HepG2 (cell line): Measurements from ENCODE around the gene ASXL1. TPM values are rescaled to one million over a fixed set of nuclear protein-coding genes. Genes with fewer than 3 reads are reported as not detected.

ENCODE experiments used
- AFF4 ChIP-seq: sonication (generic); formaldehyde crosslinking; IDR thresholded peaks from 2 replicates; pipeline ENCODE4 v1.4.0; 2020; ENCODE audit warnings: missing genetic modification reagents
- AKNA ChIP-seq: sonication (generic); formaldehyde crosslinking; IDR thresholded peaks from 2 replicates; pipeline ENCODE4 v1.4.0; 2020; ENCODE audit warnings: missing genetic modification reagents, borderline replicate concordance
- ARID2 ChIP-seq: sonication (generic); formaldehyde crosslinking; IDR thresholded peaks from 2 replicates; pipeline ENCODE4 v1.8.1; 2022; ENCODE audit warnings: mild to moderate bottlenecking, missing genetic modification reagents, borderline replicate concordance
- HNF4G ChIP-seq, 2 experiments: sonication (generic) in 1 of 2; formaldehyde crosslinking in 1 of 2; IDR thresholded peaks; 2 replicates each; pipeline versions ENCODE4 v1.4.0 to v1.6.1; 2011 to 2020; ENCODE audit warnings: borderline replicate concordance in 2 of 2, low read depth in 2 of 2, mild to moderate bottlenecking in 2 of 2, low read length in 1 of 2, missing genetic modification reagents in 1 of 2, moderate library complexity in 1 of 2
- IKZF1 ChIP-seq: fragments of 450-650 bp; IDR thresholded peaks from 2 replicates; pipeline ENCODE4 v1.7.1; 2016
- MEIS1 ChIP-seq: sonication (generic); formaldehyde crosslinking; IDR thresholded peaks from 2 replicates; pipeline ENCODE4 v1.9.0; 2021; ENCODE audit warnings: mild to moderate bottlenecking, missing genetic modification reagents, moderate library complexity, borderline replicate concordance
- NBN ChIP-seq: fragments of 450-650 bp; conservative IDR thresholded peaks from 2 replicates; pipeline ENCODE4 v1.6.1; 2017
- SP4 ChIP-seq: sonication (generic); formaldehyde crosslinking; IDR thresholded peaks from 2 replicates; pipeline ENCODE4 v1.8.1; 2023; ENCODE audit warnings: mild to moderate bottlenecking, missing genetic modification reagents
- ZNF280D ChIP-seq: sonication (generic); formaldehyde crosslinking; IDR thresholded peaks from 2 replicates; pipeline ENCODE4 v1.5.1; 2020; ENCODE audit warnings: mild to moderate bottlenecking, missing genetic modification reagents
- ZNF460 ChIP-seq: sonication (generic); formaldehyde crosslinking; IDR thresholded peaks from 2 replicates; pipeline ENCODE4 v1.5.1; 2020; ENCODE audit warnings: missing genetic modification reagents, mild to moderate bottlenecking, borderline replicate concordance
- ZNF780A ChIP-seq: sonication (generic); formaldehyde crosslinking; IDR thresholded peaks from 2 replicates; pipeline ENCODE4 v1.8.0; 2022; ENCODE audit warnings: mild to moderate bottlenecking, missing genetic modification reagents, moderate library complexity
- polyA plus RNA-seq, 8 experiments: library from polyadenylated mRNA; depleted of rRNA in 3 of 8; stranded (reverse) in 7 of 8; unstranded in 1 of 8; fragments of >200 nt; fragmentation: Illumina TruSeq in 4 of 8; extraction: Trizol in 4 of 8; gene quantifications; 2 replicates each; pipeline versions ENCODE4 v1.2.1 to v1.2.3, GENCODE V29; 2011 to 2016; ENCODE audit warnings: low read depth in 4 of 8, missing spikeins in 1 of 8, mixed read lengths in 1 of 8; ENCODE audit not compliant: insufficient read depth in 1 of 8
- total RNA-seq, 5 experiments: library from RNA; depleted of rRNA; stranded (reverse); fragments of >200 nt; fragmentation: Illumina TruSeq; extraction: Trizol; gene quantifications; 2 replicates each; pipeline ENCODE4 v1.2.3, GENCODE V29; 2016; ENCODE audit warnings: low read depth in 1 of 5
- TF ChIP-seq, protein P1 (sequence below): sonication (generic); formaldehyde crosslinking; IDR thresholded peaks from 2 replicates; pipeline ENCODE4 v1.5.0; 2020; ENCODE audit warnings: missing genetic modification reagents, mild to moderate bottlenecking, borderline replicate concordance
- TF ChIP-seq, protein P2 (sequence below): sonication (generic); formaldehyde crosslinking; IDR thresholded peaks from 2 replicates; pipeline ENCODE4 v1.4.0; 2020; ENCODE audit warnings: mild to moderate bottlenecking, missing genetic modification reagents

ASXL1 gene
- total and polyA plus RNA-seq, 2 of the 13 experiments (the other 11 are each of a cell fraction or from before 2014, with no cell fraction given): 62.1 to 74.8 TPM

GRCh38 chr20:32473231-32474008 is 115.3 kb downstream of the ASXL1 start (continued):
- TF ChIP-seq ZNF280D (peak; percentile 22), AFF4 (no peak), ARID2 (CRISPR knock-in tag) (no peak), HNF4G (IDR thresholded peaks at IDR 0.05; ENCODE audit: borderline replicate concordance, low read depth, low read length) (peak; percentile 98), HNF4G (CRISPR knock-in tag; IDR thresholded peaks at IDR 0.05; ENCODE audit: borderline replicate concordance, low read depth) (peak; percentile 96; the same call in 1 of the 2 replicates), ZNF460 (no peak; the same call in 1 of the 2 replicates), AKNA (CRISPR knock-in tag) (no peak), MEIS1 (CRISPR knock-in tag) (no peak; the same call in 1 of the 2 replicates), NBN (no peak), SP4 (CRISPR knock-in tag) (peak; percentile 72; the same call in 1 of the 2 replicates), IKZF1 (no peak), ZNF780A (no peak)
- TF ChIP-seq, protein P1, sequence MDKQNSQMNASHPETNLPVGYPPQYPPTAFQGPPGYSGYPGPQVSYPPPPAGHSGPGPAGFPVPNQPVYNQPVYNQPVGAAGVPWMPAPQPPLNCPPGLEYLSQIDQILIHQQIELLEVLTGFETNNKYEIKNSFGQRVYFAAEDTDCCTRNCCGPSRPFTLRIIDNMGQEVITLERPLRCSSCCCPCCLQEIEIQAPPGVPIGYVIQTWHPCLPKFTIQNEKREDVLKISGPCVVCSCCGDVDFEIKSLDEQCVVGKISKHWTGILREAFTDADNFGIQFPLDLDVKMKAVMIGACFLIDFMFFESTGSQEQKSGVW (CRISPR knock-in tag): no peak
- TF ChIP-seq, protein P2, sequence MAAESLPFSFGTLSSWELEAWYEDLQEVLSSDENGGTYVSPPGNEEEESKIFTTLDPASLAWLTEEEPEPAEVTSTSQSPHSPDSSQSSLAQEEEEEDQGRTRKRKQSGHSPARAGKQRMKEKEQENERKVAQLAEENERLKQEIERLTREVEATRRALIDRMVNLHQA (CRISPR knock-in tag): no peak
